Calu3 (cell line): Measurements from ENCODE around the gene CRIM1. TPM values are rescaled to one million over a fixed set of nuclear protein-coding genes. Genes with fewer than 3 reads are reported as not detected.
A peak's percentile ranks its signal among the peaks of the same experiment; 100 is the strongest.

Experiments
- BruUV-seq: library from RNA; stranded (reverse); fragments of 400-500 nt; replicated peaks from 2 replicates; lab custom pipeline; 2021; lab: Mats Ljungman, UMichigan
- CTCF ChIA-PET: fragments of 300-600 bp; sonication (Branson Sonifier 250); formaldehyde crosslinking; loops from one replicate; lab custom pipeline; 2022; ENCODE audit warnings: antibody characterized with exemption; lab: Charles Lee
- DNase-seq: peaks from one replicate; pipeline ENCODE4 v3.0.0; 2022
- H3K27ac Mint-ChIP-seq: one replicate; pipeline ENCODE4 v1.8.0; 2022; ENCODE audit warnings: mixed read lengths; ENCODE audit not compliant: unreplicated experiment
- H3K27me3 Mint-ChIP-seq: one replicate; pipeline ENCODE4 v1.8.0; 2022; ENCODE audit warnings: mixed read lengths; ENCODE audit not compliant: unreplicated experiment
- H3K36me3 Mint-ChIP-seq: one replicate; pipeline ENCODE4 v1.8.0; 2022; ENCODE audit warnings: mild to moderate bottlenecking, moderate library complexity, mixed read lengths; ENCODE audit not compliant: insufficient read depth, unreplicated experiment
- H3K4me1 Mint-ChIP-seq: one replicate; pipeline ENCODE4 v1.8.0; 2022; ENCODE audit warnings: mild to moderate bottlenecking, low read depth, mixed read lengths; ENCODE audit not compliant: unreplicated experiment
- H3K4me3 Mint-ChIP-seq: one replicate; pipeline ENCODE4 v1.8.0; 2022; ENCODE audit warnings: mild to moderate bottlenecking, low read depth, moderate library complexity, mixed read lengths; ENCODE audit not compliant: unreplicated experiment
- H3K9me3 Mint-ChIP-seq: one replicate; pipeline ENCODE4 v1.8.0; 2022; ENCODE audit warnings: low read depth, mixed read lengths; ENCODE audit not compliant: unreplicated experiment
- intact Hi-C: fragments of 100-400 bp; cut with micrococcal nuclease; formaldehyde crosslinking; loops from one replicate; pipeline ENCODE4 v1.10.0; 2022; ENCODE audit not compliant: unreplicated experiment
- total RNA-seq: library from RNA; stranded (reverse); gene quantifications from 2 replicates; pipeline ENCODE4 v1.2.3, GENCODE V29; 2022
- TF ChIP-seq, protein P1 (sequence below): fragments of 200-600 bp; IDR thresholded peaks from one replicate; pipeline ENCODE4 v1.8.0; 2022; ENCODE audit warnings: antibody characterized with exemption; ENCODE audit not compliant: unreplicated experiment

CRIM1 gene
- total RNA-seq, 1 experiment from 2014 or later = 57.6 TPM

DNA sequence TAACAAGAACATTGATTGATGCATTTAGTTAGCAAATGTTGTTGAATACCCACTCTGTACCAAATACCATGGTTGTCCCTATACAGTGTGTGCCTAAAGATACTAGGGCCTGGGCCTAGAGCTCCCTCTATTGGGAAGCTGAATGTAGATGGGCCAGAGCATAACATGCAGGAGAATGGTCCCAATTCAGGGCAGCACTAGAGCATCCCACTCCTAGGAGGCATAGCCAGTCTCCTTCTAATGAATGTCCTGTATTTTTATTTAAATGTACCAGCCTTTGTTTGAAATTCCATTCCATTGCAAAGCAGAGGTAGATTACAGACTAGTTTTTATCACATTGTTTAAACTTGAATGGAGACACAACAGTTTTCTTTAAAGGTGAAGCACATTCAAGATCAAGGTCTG lies 151.8 kb downstream of the CRIM1 start:
- DNase-seq = peak; percentile 72
- Mint-ChIP-seq H3K4me3 (no peak overlapping the region), H3K36me3 (no peaks in the 10 kb centered on the region), H3K9me3 (no peaks in the 10 kb centered on the region), H3K27ac (no peak overlapping the region), H3K27me3 (no peaks in the 10 kb centered on the region), H3K4me1 (peaks cover 10% of the 10 kb centered on the region)
- intact Hi-C loops = loop anchor here (1.0 to 5.0 kb wide), 3 partner anchors 47 to 535 kb away; no protein-coding TSS in a partner anchor
- no TSS peak for BruUV-seq
- CTCF ChIA-PET = interaction anchor here (0.6 to 1.5 kb wide), 5 partner anchors 15 to 209 kb away, joined by 3 to 9 read pairs (median 5); no protein-coding TSS in a partner anchor
- TF ChIP-seq, protein P1, sequence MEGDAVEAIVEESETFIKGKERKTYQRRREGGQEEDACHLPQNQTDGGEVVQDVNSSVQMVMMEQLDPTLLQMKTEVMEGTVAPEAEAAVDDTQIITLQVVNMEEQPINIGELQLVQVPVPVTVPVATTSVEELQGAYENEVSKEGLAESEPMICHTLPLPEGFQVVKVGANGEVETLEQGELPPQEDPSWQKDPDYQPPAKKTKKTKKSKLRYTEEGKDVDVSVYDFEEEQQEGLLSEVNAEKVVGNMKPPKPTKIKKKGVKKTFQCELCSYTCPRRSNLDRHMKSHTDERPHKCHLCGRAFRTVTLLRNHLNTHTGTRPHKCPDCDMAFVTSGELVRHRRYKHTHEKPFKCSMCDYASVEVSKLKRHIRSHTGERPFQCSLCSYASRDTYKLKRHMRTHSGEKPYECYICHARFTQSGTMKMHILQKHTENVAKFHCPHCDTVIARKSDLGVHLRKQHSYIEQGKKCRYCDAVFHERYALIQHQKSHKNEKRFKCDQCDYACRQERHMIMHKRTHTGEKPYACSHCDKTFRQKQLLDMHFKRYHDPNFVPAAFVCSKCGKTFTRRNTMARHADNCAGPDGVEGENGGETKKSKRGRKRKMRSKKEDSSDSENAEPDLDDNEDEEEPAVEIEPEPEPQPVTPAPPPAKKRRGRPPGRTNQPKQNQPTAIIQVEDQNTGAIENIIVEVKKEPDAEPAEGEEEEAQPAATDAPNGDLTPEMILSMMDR = peak; percentile 57

DNA sequence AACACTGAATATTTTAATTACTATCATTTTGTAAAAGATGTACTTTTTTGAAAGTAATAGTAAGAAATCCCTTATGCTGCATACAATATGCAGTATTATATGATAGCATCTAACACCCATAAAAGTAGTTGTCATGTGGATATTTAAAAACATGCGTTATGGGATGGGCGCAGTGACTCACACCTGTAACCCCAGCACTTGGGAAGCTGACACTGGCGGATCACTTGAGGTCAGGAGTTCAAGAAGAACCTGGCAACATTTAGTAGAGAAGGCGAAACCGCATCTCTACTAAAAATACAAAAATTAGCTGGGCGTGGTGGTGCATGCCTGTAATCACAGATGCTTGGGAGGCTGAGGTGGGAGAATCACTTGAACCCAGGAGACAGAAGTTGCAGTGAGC lies 153.5 kb downstream of the CRIM1 start:
- Mint-ChIP-seq H3K27me3 (no peaks in the 10 kb centered on the region), H3K27ac (no peak overlapping the region), H3K4me1 (peaks cover 10% of the 10 kb centered on the region), H3K9me3 (no peaks in the 10 kb centered on the region), H3K36me3 (peaks cover 6% of the 10 kb centered on the region), H3K4me3 (no peak overlapping the region)
- no peak for DNase-seq
- intact Hi-C loops = loop anchor here (5.0 kb wide), 1 partner anchor 537 kb away; no protein-coding TSS in a partner anchor
- BruUV-seq = no TSS peak
- CTCF ChIA-PET = no interaction called here
- TF ChIP-seq, protein P1 = no peak

DNA sequence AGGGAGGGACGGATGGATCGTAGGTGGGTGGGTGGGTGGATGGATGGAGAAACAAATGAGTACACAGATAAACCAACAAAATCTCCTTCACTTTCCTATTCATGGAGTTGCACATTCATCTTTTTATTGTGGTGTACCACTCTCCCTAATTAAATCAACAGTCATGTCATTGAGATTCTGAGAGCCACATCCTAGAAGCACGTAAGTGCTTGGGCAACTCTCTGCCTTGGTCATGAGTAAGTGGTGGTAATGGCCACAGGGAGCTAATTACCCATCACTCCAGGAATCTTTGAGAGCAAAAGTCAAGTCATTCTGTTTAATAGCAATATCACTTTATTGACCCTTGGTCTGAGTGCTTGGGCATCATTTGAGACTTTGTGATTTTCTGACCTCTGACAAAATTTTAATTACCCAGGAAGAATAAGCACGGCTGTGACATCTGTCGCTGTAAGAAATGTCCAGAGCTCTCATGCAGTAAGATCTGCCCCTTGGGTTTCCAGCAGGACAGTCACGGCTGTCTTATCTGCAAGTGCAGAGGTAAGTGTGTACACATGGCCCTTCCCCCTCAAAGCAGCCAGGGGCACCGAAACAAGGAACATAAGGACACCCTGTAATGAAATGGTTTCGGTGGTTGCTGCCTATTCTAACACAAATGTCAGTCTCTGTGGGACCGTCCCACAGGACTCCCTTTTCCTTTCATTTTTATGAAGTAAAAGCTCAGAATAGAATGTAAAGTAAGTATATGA lies 156.5 kb downstream of the CRIM1 start:
- DNase-seq = no peak
- no peaks in the 10 kb centered on the region for H3K9me3 Mint-ChIP-seq
- no peaks in the 10 kb centered on the region for H3K4me1 Mint-ChIP-seq
- CTCF ChIA-PET = interaction anchor here (0.6 kb wide), 1 partner anchor 21 kb away, joined by 3 read pairs; no protein-coding TSS in a partner anchor
- TF ChIP-seq, protein P1 = no peak
- intact Hi-C loops = no loop called here
- H3K27me3 Mint-ChIP-seq = no peaks in the 10 kb centered on the region
- H3K36me3 Mint-ChIP-seq = peaks cover 9% of the 10 kb centered on the region
- no peak overlapping the region for H3K4me3 Mint-ChIP-seq
- no TSS peak for BruUV-seq
- H3K27ac Mint-ChIP-seq = no peak overlapping the region

DNA sequence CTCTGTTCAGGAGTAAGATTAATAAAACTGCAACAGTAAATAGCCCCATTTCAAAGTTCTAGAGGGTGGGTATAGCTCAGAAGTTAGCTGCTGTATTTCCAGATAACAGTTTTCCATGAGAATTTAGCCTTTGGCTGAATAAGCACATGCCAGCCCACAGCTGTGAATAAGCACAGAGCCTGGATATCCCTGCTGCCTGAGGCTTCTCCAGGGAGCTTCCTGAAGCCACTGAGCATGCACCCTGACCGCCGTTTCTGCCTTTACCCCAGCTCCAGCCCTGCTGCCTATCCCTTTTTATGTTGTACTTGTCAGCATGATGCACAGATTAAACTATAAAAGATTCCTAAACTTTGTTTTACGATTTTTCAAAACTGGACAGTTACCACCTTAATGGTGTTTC lies 157.1 kb downstream of the CRIM1 start:
- no TSS peak for BruUV-seq

More for the DNA sequence above, 157.1 kb downstream of the CRIM1 start:
- TF ChIP-seq, protein P1 = no peak
- Mint-ChIP-seq H3K27me3 (no peaks in the 10 kb centered on the region), H3K27ac (no peak overlapping the region), H3K9me3 (no peaks in the 10 kb centered on the region), H3K4me3 (no peak overlapping the region), H3K36me3 (peaks cover 13% of the 10 kb centered on the region), H3K4me1 (no peaks in the 10 kb centered on the region)
- intact Hi-C loops = no loop called here
- CTCF ChIA-PET = no interaction called here
- DNase-seq = no peak
